Sigmoid colon (tissue), 4 donors: ENCODE measurements around the gene PLA2G6.

Experiments used
- EP300 ChIP-seq, 4 donors: sonication (generic); formaldehyde crosslinking; IDR thresholded peaks; one replicate each; pipeline ENCODE4 v1.6.1; 2017; ENCODE audit warnings: antibody characterized with exemption in 4 of 4
- POLR2A ChIP-seq, 2 donors: fragments of 450-650 bp; IDR thresholded peaks; one replicate each; pipeline ENCODE4 v1.6.1; 2016; ENCODE audit warnings: antibody characterized with exemption in 2 of 2, mild to moderate bottlenecking in 2 of 2, moderate library complexity in 2 of 2
- TF ChIP-seq, protein P1 (sequence below), 4 experiments: fragments of 450-650 bp in 3 of 4; fragments of 200-600 bp in 1 of 4; IDR thresholded peaks; one replicate each; pipeline ENCODE4 v1.5.1; 2016 to 2019; ENCODE audit warnings: antibody characterized with exemption in 4 of 4, mild to moderate bottlenecking in 3 of 4, moderate library complexity in 2 of 4

DNA sequence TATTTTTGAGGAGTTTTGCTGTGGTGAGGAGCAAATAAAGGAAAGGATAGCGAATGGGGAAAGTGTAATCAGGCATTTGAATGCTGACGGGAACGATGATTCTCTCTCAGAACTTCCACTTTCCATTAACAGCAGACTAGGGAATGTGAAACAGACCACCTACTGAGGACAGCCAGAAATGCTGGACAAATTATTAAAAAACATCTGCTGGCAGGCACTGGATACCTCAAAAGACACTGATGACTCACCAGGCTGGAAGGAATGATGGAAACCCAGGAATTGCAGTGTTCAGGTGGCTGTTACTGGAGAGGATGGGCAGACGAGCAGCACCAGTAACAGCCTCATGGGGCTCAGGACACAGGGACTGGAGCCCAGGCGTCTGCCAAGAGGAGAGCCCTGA lies 33.4 kb downstream of the PLA2G6 start:
- TF ChIP-seq, protein P1, sequence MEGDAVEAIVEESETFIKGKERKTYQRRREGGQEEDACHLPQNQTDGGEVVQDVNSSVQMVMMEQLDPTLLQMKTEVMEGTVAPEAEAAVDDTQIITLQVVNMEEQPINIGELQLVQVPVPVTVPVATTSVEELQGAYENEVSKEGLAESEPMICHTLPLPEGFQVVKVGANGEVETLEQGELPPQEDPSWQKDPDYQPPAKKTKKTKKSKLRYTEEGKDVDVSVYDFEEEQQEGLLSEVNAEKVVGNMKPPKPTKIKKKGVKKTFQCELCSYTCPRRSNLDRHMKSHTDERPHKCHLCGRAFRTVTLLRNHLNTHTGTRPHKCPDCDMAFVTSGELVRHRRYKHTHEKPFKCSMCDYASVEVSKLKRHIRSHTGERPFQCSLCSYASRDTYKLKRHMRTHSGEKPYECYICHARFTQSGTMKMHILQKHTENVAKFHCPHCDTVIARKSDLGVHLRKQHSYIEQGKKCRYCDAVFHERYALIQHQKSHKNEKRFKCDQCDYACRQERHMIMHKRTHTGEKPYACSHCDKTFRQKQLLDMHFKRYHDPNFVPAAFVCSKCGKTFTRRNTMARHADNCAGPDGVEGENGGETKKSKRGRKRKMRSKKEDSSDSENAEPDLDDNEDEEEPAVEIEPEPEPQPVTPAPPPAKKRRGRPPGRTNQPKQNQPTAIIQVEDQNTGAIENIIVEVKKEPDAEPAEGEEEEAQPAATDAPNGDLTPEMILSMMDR (IDR thresholded peaks at IDR 0.05): no peak
- no peak for TF ChIP-seq POLR2A (IDR thresholded peaks at IDR 0.05)
- no peak for TF ChIP-seq EP300 (IDR thresholded peaks at IDR 0.05)
